ENCODE results near the gene LARGE1.

DNA sequence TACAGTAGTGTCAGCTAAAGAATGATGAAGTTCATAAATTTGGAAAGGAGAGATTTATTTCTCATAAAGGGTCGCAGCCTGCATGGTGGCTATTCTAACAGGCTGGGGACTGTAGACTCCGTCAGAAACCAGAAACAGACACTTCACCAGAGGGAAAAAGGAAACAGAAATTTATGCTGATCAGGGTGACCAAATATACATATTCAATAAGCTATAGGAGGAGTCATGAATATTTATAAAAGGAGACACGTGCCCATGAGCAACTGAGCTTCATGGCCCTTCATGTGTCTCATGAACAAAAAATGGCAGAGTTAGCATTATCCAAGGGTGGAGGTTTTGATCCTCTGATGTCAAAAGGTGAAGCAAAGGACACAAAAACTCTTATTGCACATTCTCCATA is 392.1 kb downstream of the LARGE1 start:
- TF ChIP-seq EZH2phosphoT487 (IDR thresholded peaks at IDR 0.05; ENCODE audit: borderline replicate concordance): no peak
- TF ChIP-seq, protein P1, sequence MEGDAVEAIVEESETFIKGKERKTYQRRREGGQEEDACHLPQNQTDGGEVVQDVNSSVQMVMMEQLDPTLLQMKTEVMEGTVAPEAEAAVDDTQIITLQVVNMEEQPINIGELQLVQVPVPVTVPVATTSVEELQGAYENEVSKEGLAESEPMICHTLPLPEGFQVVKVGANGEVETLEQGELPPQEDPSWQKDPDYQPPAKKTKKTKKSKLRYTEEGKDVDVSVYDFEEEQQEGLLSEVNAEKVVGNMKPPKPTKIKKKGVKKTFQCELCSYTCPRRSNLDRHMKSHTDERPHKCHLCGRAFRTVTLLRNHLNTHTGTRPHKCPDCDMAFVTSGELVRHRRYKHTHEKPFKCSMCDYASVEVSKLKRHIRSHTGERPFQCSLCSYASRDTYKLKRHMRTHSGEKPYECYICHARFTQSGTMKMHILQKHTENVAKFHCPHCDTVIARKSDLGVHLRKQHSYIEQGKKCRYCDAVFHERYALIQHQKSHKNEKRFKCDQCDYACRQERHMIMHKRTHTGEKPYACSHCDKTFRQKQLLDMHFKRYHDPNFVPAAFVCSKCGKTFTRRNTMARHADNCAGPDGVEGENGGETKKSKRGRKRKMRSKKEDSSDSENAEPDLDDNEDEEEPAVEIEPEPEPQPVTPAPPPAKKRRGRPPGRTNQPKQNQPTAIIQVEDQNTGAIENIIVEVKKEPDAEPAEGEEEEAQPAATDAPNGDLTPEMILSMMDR (conservative IDR thresholded peaks at IDR 0.05; ENCODE audit: low read length): no peak
